ENCODE measurements around the gene KANSL3. TPM values are rescaled to one million over a fixed set of nuclear protein-coding genes. Genes with fewer than 3 reads are reported as not detected.

Gene KANSL3
- total RNA-seq, 2 experiments from 2014 or later, result 47.2 to 52.4 TPM

- Mint-ChIP-seq H3K9me3 (no peaks in the 10 kb centered on the region), H3K4me1 (peaks cover 28% of the 10 kb centered on the region), H3K27me3 (no peaks in the 10 kb centered on the region), H3K4me3 (peak overlapping the region; percentile 0), H3K36me3 (ENCODE audit: low read depth) (peaks cover 52% of the 10 kb centered on the region), H3K27ac (peak overlapping the region; percentile 86)
- no peak for DNase-seq
- POLR2A ChIA-PET, result no interaction called here
- CTCF ChIA-PET, result interaction anchor here (0.6 to 1.5 kb wide), 2 partner anchors 15 to 35 kb away, joined by 3 read pairs; no protein-coding TSS in a partner anchor
Measured at GRCh38 chr2:96617012-96617411, 21.1 kb downstream of the KANSL3 start.

GRCh38 chr2:96616535-96616934 lies 21.6 kb downstream of the KANSL3 start:
- H3K4me3 Mint-ChIP-seq, result no peak overlapping the region

GRCh38 chr2:96616128-96616527 lies 22.0 kb downstream of the KANSL3 start:
- Mint-ChIP-seq H3K4me3 (no peak overlapping the region), H3K27ac (peak overlapping the region; percentile 21), H3K36me3 (ENCODE audit: low read depth) (peaks cover 60% of the 10 kb centered on the region), H3K27me3 (no peaks in the 10 kb centered on the region), H3K9me3 (no peaks in the 10 kb centered on the region), H3K4me1 (peaks cover 28% of the 10 kb centered on the region)
- CTCF ChIA-PET, result interaction anchor here (0.5 to 0.8 kb wide), 3 partner anchors 11 to 242 kb away, joined by 3 to 4 read pairs (median 4); partner anchors contain the start of gene ANKRD39
- POLR2A ChIA-PET, result no interaction called here
- DNase-seq, result no peak

More at GRCh38 chr2:96616535-96616934, 21.6 kb downstream of the KANSL3 start:
- Mint-ChIP-seq H3K36me3 (ENCODE audit: low read depth) (peaks cover 56% of the 10 kb centered on the region), H3K9me3 (no peaks in the 10 kb centered on the region), H3K27ac (peak overlapping the region; percentile 86), H3K4me1 (peaks cover 28% of the 10 kb centered on the region), H3K27me3 (no peaks in the 10 kb centered on the region)
- POLR2A ChIA-PET, result no interaction called here
- DNase-seq, result no peak
- CTCF ChIA-PET, result interaction anchor here (0.6 kb wide), 1 partner anchor 242 kb away, joined by 4 read pairs; the partner anchor contains the start of gene ANKRD39

GRCh38 chr2:96608469-96609455 lies 29.4 kb downstream of the KANSL3 start:
- CTCF ChIA-PET, result interaction anchor here (0.6 to 1.2 kb wide), 9 partner anchors 9 to 226 kb away, joined by 3 to 4 read pairs (median 3); no protein-coding TSS in a partner anchor
- H3K4me1 Mint-ChIP-seq, result no peaks in the 10 kb centered on the region
- H3K36me3 Mint-ChIP-seq (ENCODE audit: low read depth), result peaks cover 77% of the 10 kb centered on the region
- POLR2A ChIA-PET, result interaction anchor here (0.9 kb wide), 1 partner anchor 11 kb away, joined by 3 read pairs; no protein-coding TSS in a partner anchor
- DNase-seq, result no peak
- no peaks in the 10 kb centered on the region for H3K27me3 Mint-ChIP-seq
- no peak overlapping the region for H3K27ac Mint-ChIP-seq
- no peaks in the 10 kb centered on the region for H3K9me3 Mint-ChIP-seq
- no peak overlapping the region for H3K4me3 Mint-ChIP-seq

- Mint-ChIP-seq H3K9me3 (no peaks in the 10 kb centered on the region), H3K4me3 (no peak overlapping the region), H3K27ac (no peak overlapping the region), H3K4me1 (peaks cover 23% of the 10 kb centered on the region), H3K36me3 (ENCODE audit: low read depth) (peaks cover 69% of the 10 kb centered on the region), H3K27me3 (no peaks in the 10 kb centered on the region)
- no peak for DNase-seq
- ChIA-PET POLR2A (interaction anchor here (0.6 kb wide), 1 partner anchor 85 kb away, joined by 3 read pairs; no protein-coding TSS in a partner anchor), CTCF (interaction anchor here (1.2 to 1.9 kb wide), 2 partner anchors 10 to 15 kb away, joined by 3 to 8 read pairs; no protein-coding TSS in a partner anchor)
Measured at GRCh38 chr2:96604104-96604503, 34.0 kb downstream of the KANSL3 start.

GRCh38 chr2:96602330-96602823 lies 35.7 kb downstream of the KANSL3 start:
- Mint-ChIP-seq H3K27ac (no peak overlapping the region), H3K4me3 (no peak overlapping the region), H3K4me1 (peaks cover 27% of the 10 kb centered on the region), H3K27me3 (no peaks in the 10 kb centered on the region), H3K36me3 (ENCODE audit: low read depth) (peaks cover 61% of the 10 kb centered on the region), H3K9me3 (no peaks in the 10 kb centered on the region)
- CTCF ChIA-PET, result interaction anchor here (0.6 to 2.5 kb wide), 6 partner anchors 9 to 65 kb away, joined by 3 to 10 read pairs (median 3); no protein-coding TSS in a partner anchor
- POLR2A ChIA-PET, result no interaction called here
- no peak for DNase-seq

GRCh38 chr2:96601382-96602292 lies 36.5 kb downstream of the KANSL3 start:
- H3K9me3 Mint-ChIP-seq, result no peaks in the 10 kb centered on the region
- H3K27ac Mint-ChIP-seq, result peak overlapping the region; percentile 50
- no peaks in the 10 kb centered on the region for H3K27me3 Mint-ChIP-seq
- ChIA-PET CTCF (interaction anchor here (0.6 to 2.5 kb wide), 8 partner anchors 8 to 328 kb away, joined by 3 to 10 read pairs (median 3); no protein-coding TSS in a partner anchor), POLR2A (no interaction called here)
- no peak overlapping the region for H3K4me3 Mint-ChIP-seq
- H3K36me3 Mint-ChIP-seq (ENCODE audit: low read depth), result peaks cover 61% of the 10 kb centered on the region
- no peak for DNase-seq
- H3K4me1 Mint-ChIP-seq, result peaks cover 34% of the 10 kb centered on the region

- peaks cover 44% of the 10 kb centered on the region for H3K4me1 Mint-ChIP-seq
- H3K9me3 Mint-ChIP-seq, result no peaks in the 10 kb centered on the region
- ChIA-PET CTCF (no interaction called here), POLR2A (no interaction called here)
- H3K27me3 Mint-ChIP-seq, result no peaks in the 10 kb centered on the region
- peaks cover 62% of the 10 kb centered on the region for H3K36me3 Mint-ChIP-seq (ENCODE audit: low read depth)
- no peak overlapping the region for H3K27ac Mint-ChIP-seq
- DNase-seq, result no peak
- H3K4me3 Mint-ChIP-seq, result no peak overlapping the region
Measured at GRCh38 chr2:96599941-96600340, 38.2 kb downstream of the KANSL3 start.

GRCh38 chr2:96596596-96596995 lies 41.5 kb downstream of the KANSL3 start:
- Mint-ChIP-seq H3K9me3 (no peaks in the 10 kb centered on the region), H3K27ac (peak overlapping the region; percentile 28), H3K4me3 (no peak overlapping the region), H3K36me3 (ENCODE audit: low read depth) (peaks cover 73% of the 10 kb centered on the region), H3K27me3 (no peaks in the 10 kb centered on the region), H3K4me1 (peaks cover 60% of the 10 kb centered on the region)
- POLR2A ChIA-PET, result interaction anchor here (0.5 kb wide), 1 partner anchor 76 kb away, joined by 7 read pairs; no protein-coding TSS in a partner anchor
- CTCF ChIA-PET, result no interaction called here
- DNase-seq, result no peak

GRCh38 chr2:96594691-96595152 lies 43.4 kb downstream of the KANSL3 start:
- peak; percentile 59 for DNase-seq
- peak overlapping the region; percentile 84 for H3K27ac Mint-ChIP-seq

GRCh38 chr2:96594282-96594681 lies 43.8 kb downstream of the KANSL3 start:
- CTCF ChIA-PET, result interaction anchor here (0.6 to 1.6 kb wide), 9 partner anchors 7 to 327 kb away, joined by 3 to 6 read pairs (median 3); no protein-coding TSS in a partner anchor
- Mint-ChIP-seq H3K4me1 (peaks cover 51% of the 10 kb centered on the region), H3K36me3 (ENCODE audit: low read depth) (peaks cover 68% of the 10 kb centered on the region), H3K4me3 (no peak overlapping the region), H3K27ac (peak overlapping the region; percentile 84), H3K9me3 (no peaks in the 10 kb centered on the region), H3K27me3 (no peaks in the 10 kb centered on the region)
- no peak for DNase-seq
- POLR2A ChIA-PET, result interaction anchor here (0.5 kb wide), 1 partner anchor 199 kb away, joined by 3 read pairs; no protein-coding TSS in a partner anchor

More at GRCh38 chr2:96594691-96595152, 43.4 kb downstream of the KANSL3 start:
- ChIA-PET POLR2A (interaction anchor here (0.5 kb wide), 1 partner anchor 199 kb away, joined by 3 read pairs; no protein-coding TSS in a partner anchor), CTCF (interaction anchor here (0.6 to 1.4 kb wide), 9 partner anchors 8 to 328 kb away, joined by 3 to 6 read pairs (median 3); no protein-coding TSS in a partner anchor)
- Mint-ChIP-seq H3K36me3 (ENCODE audit: low read depth) (peaks cover 64% of the 10 kb centered on the region), H3K27me3 (no peaks in the 10 kb centered on the region), H3K4me1 (peaks cover 51% of the 10 kb centered on the region), H3K4me3 (peak overlapping the region; percentile 4), H3K9me3 (no peaks in the 10 kb centered on the region)

Data from activated CD4-positive, alpha-beta T cell treated with anti-CD3 and anti-CD28 coated beads, Interleukin-2, amount 10 ng/mL, durations not matched to agents 7 days and 5 days (primary cell).